KMS-11 (cell line): ENCODE results near the gene KLF11.

Source experiments
- H2AFZ ChIP-seq: fragments of 200-600 bp; sonication (generic); 2 replicates; pipeline ENCODE4 v1.6.1; 2016; ENCODE audit warnings: antibody characterized with exemption, mixed run types, low read depth
- H3K27ac ChIP-seq: fragments of 200-600 bp; sonication (generic); 2 replicates; pipeline ENCODE4 v1.6.1; 2016; ENCODE audit warnings: mild to moderate bottlenecking, mixed run types
- H3K27me3 ChIP-seq: fragments of 200-600 bp; sonication (generic); 2 replicates; pipeline ENCODE4 v1.6.1; 2017; ENCODE audit warnings: mild to moderate bottlenecking, low read depth, mixed run types, moderate library complexity; ENCODE audit not compliant: insufficient read depth
- H3K36me3 ChIP-seq: fragments of 200-600 bp; sonication (generic); 2 replicates; pipeline ENCODE4 v1.6.1; 2017; ENCODE audit warnings: mild to moderate bottlenecking, mixed run types; ENCODE audit not compliant: insufficient read depth
- H3K4me1 ChIP-seq: fragments of 200-600 bp; sonication (generic); 2 replicates; pipeline ENCODE4 v1.6.1; 2016; ENCODE audit warnings: mild to moderate bottlenecking, low read depth, mixed run types; ENCODE audit not compliant: poor library complexity, severe bottlenecking
- H3K4me2 ChIP-seq: fragments of 200-600 bp; sonication (generic); 2 replicates; pipeline ENCODE4 v1.7.0; 2016; ENCODE audit warnings: mild to moderate bottlenecking, mixed run types
- H3K4me3 ChIP-seq: fragments of 200-600 bp; sonication (generic); IDR thresholded peaks from 2 replicates; pipeline ENCODE4 v1.6.1; 2017; ENCODE audit warnings: low read depth, low read length, mixed read lengths; ENCODE audit not compliant: insufficient read depth
- H3K79me2 ChIP-seq: fragments of 200-600 bp; sonication (generic); 2 replicates; pipeline ENCODE4 v1.6.1; 2016; ENCODE audit warnings: low read depth, mixed run types; ENCODE audit not compliant: insufficient read depth
- H3K9ac ChIP-seq: fragments of 200-600 bp; sonication (generic); 2 replicates; pipeline ENCODE4 v1.6.1; 2016; ENCODE audit warnings: mild to moderate bottlenecking, mixed run types
- H4K20me1 ChIP-seq: fragments of 200-600 bp; sonication (generic); 2 replicates; pipeline ENCODE4 v1.6.1; 2016; ENCODE audit warnings: mild to moderate bottlenecking, mixed run types; ENCODE audit not compliant: insufficient read depth
- CTCF ChIP-seq: fragments of 200-600 bp; sonication (generic); conservative IDR thresholded peaks from 2 replicates; pipeline ENCODE4 v1.6.1; 2017; ENCODE audit warnings: low read depth, mild to moderate bottlenecking, antibody characterized with exemption, low read length, moderate library complexity, mixed read lengths

The KLF11 gene

GRCh38 chr2:10079870-10080535 is 36.7 kb downstream of the KLF11 start, which contains the start of gene CYS1:
TSS of gene CYS1 (minus strand) at chr2:10080411. CDS start at chr2:10080223, 188 bp downstream.
- peaks cover 4% of the 10 kb centered on the region for H3K27me3 ChIP-seq

GRCh38 chr2:10080536-10081304 is 37.4 kb downstream of the KLF11 start:
- Histone ChIP-seq H3K4me3 (no peak overlapping the region), H3K27ac (no peak overlapping the region), H3K4me1 (peaks cover 4% of the 10 kb centered on the region), H3K79me2 (no peaks in the 10 kb centered on the region), H3K9ac (no peak overlapping the region), H4K20me1 (no peaks in the 10 kb centered on the region), H3K36me3 (no peaks in the 10 kb centered on the region), H3K27me3 (peaks cover 4% of the 10 kb centered on the region), H2AFZ (no peak overlapping the region), H3K4me2 (no peak overlapping the region)
- TF ChIP-seq CTCF, result no peak

More at GRCh38 chr2:10079870-10080535, 36.7 kb downstream of the KLF11 start, which contains the start of gene CYS1:
- Histone ChIP-seq H3K4me3 (no peak within 1 kb of the TSS), H3K79me2 (no peaks in the 10 kb centered on the region), H3K27ac (no peak within 1 kb of the TSS), H4K20me1 (no peaks in the 10 kb centered on the region), H3K4me1 (peaks cover 4% of the 10 kb centered on the region), H2AFZ (no peak within 1 kb of the TSS), H3K9ac (no peak within 1 kb of the TSS), H3K36me3 (no peaks in the 10 kb centered on the region), H3K4me2 (no peak within 1 kb of the TSS)
- TF ChIP-seq CTCF, result no peak

GRCh38 chr2:10083046-10083445 is 39.7 kb downstream of the KLF11 start:
- TF ChIP-seq CTCF, result no peak
- peaks cover 4% of the 10 kb centered on the region for H3K4me1 ChIP-seq
- H3K4me2 ChIP-seq, result no peak overlapping the region
- no peaks in the 10 kb centered on the region for H4K20me1 ChIP-seq
- H3K9ac ChIP-seq, result no peak overlapping the region
- no peak overlapping the region for H2AFZ ChIP-seq
- no peaks in the 10 kb centered on the region for H3K36me3 ChIP-seq
- no peak overlapping the region for H3K27ac ChIP-seq
- H3K4me3 ChIP-seq, result no peak overlapping the region
- no peaks in the 10 kb centered on the region for H3K27me3 ChIP-seq
- no peaks in the 10 kb centered on the region for H3K79me2 ChIP-seq

GRCh38 chr2:10083692-10084211 is 40.4 kb downstream of the KLF11 start:
- TF ChIP-seq CTCF, result no peak
- Histone ChIP-seq H3K9ac (no peak overlapping the region), H4K20me1 (no peaks in the 10 kb centered on the region), H3K4me3 (no peak overlapping the region), H3K27me3 (no peaks in the 10 kb centered on the region), H3K4me1 (peaks cover 4% of the 10 kb centered on the region), H3K27ac (no peak overlapping the region), H2AFZ (no peak overlapping the region), H3K36me3 (no peaks in the 10 kb centered on the region), H3K4me2 (no peak overlapping the region), H3K79me2 (no peaks in the 10 kb centered on the region)
